ENCODE measurements around the gene PTGR1. TPM values are rescaled to one million over a fixed set of nuclear protein-coding genes. Genes with fewer than 3 reads are reported as not detected.
"Not testable (repeated sequence)": the region's sequence is repeated elsewhere in the genome, so short reads cannot be mapped to it uniquely, and the experiment has no call there.

The PTGR1 gene
- total RNA-seq, 2 donors from 2014 or later = 20.3 to 30.9 TPM

GRCh38 chr9:111561165-111561719, 38.2 kb downstream of the PTGR1 start:
- DNase-seq (ENCODE audit: low spot score) = no peak
- intact Hi-C loops (cut with DNase I) = no loop called here

GRCh38 chr9:111559000-111559610, 40.3 kb downstream of the PTGR1 start:
- intact Hi-C loops (cut with DNase I) = no loop called here

DNA sequence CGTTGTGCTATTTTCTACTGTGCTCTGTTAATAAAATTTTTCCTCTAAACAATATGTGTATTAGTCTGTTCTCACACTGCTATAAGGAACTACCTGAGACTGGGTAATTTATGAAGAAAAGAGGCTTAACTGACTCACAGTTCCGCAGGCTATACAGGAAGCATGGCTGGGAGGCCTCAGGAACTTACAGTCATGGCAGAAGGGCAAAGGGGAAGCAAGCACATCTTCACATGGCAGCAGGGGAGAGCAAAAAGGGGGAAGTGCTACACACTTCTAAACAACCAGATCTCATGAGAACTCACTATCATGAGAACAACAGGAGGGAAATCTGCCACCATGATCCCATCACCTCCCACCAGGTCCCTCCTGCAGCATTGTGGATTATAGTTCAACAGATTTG, 44.0 kb downstream of the PTGR1 start:
- DNase-seq (ENCODE audit: low spot score); intact Hi-C loops (cut with DNase I): not testable (repeated sequence)

More at GRCh38 chr9:111559000-111559610, 40.3 kb downstream of the PTGR1 start:
- no peak for DNase-seq (ENCODE audit: low spot score)

DNA sequence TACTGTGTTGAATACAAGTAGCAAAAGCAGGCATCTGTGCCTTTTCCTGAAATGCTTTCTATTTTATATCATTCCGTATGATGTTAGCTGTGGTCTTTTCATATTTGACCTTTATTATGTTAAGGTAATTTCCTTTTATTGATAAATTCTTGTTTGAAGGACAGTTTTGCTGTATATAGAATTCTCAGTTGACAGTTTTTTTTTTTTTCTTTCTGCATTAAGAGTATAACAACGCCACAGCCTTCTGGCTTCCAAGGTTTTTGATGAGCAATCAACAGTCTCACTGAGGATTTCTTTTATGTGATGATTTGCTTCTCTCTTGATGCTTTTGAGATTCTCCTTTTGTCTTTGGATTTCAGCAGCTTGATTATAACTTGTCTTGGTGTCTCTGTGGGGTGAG, 50.8 kb downstream of the PTGR1 start:
- DNase-seq (ENCODE audit: low spot score) = no peak
- intact Hi-C loops (cut with DNase I) = no loop called here

GRCh38 chr9:111542497-111543254, 56.8 kb downstream of the PTGR1 start:
- DNase-seq (ENCODE audit: low spot score) = no peak
- intact Hi-C loops (cut with DNase I) = no loop called here

DNA sequence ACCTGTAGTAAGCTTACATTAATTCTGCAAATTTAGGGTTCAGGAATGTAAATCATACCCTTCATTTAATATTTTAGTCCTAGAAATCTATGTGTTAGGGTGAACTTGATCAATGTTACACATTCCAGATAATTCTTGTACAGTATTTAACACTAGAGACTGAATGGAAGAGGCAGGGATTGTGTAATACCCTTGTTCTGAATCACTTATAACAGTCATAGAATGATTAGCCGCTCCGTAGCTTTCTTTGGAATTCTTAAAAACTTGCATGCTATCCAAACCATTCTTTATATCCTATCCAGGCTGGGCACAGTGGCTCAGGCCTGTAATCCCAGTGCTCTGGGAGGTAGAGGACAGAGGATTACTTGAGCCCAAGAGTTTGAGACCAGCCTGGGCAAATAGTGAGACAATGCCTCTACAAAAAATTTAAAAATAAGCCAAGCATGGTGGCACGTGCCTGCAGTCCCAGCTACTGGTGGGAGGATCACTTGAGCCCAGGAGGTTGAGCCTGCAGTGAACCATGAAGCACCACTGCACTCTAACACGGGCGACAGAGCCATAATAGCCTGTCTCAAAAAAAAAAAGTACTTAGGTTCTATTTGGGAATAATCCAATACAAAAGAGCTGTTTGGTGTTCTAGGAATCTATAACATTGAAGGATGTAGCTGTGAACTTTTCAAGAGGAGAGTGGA, 66.2 kb downstream of the PTGR1 start:
- DNase-seq (ENCODE audit: low spot score) = no peak
- intact Hi-C loops (cut with DNase I) = loop anchor here in 1 of 2 donors (1.0 kb wide), 1 partner anchor 63 kb away; no protein-coding TSS in a partner anchor

- DNase-seq (ENCODE audit: low spot score) = no peak
- intact Hi-C loops (cut with DNase I) = no loop called here
Measured at GRCh38 chr9:111531716-111532115, 67.7 kb downstream of the PTGR1 start.

DNA sequence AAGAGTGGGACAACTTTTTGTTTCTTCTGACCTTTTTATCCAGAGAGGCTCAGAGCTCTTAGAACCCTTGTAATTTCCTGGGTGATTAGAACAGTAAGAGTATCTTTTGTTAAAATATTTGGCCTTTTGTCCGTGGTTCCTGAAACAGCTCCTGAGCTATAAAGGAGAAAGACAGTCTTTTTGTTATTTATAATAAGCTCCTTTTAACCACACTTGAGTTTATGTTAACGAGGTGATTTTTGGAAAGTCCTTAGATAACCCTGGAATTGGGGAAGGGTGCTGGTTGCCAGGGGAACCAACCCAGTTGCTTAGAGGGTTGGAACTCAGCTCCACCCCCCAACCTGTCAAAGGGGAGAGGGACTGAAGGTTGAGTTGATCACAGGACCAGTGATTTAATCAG, 69.7 kb downstream of the PTGR1 start:
- intact Hi-C loops (cut with DNase I) = no loop called here
- no peak for DNase-seq (ENCODE audit: low spot score)

DNA sequence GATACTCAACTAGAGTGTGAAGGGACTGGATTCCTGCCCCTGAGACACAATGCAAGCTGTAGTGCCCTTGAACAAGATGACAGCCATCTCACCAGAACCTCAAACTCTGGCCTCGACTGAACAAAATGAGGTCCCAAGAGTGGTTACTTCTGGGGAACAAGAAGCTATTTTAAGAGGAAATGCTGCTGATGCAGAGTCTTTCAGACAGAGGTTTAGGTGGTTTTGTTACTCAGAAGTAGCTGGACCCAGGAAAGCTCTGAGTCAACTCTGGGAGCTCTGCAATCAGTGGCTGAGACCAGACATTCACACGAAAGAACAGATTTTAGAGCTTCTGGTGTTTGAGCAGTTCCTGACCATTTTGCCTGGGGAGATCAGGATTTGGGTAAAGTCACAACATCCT, 72.1 kb downstream of the PTGR1 start:
- intact Hi-C loops (cut with DNase I) = no loop called here
- no peak for DNase-seq (ENCODE audit: low spot score)

- intact Hi-C loops (cut with DNase I) = no loop called here
Measured at GRCh38 chr9:111525056-111525977, 74.1 kb downstream of the PTGR1 start, which contains the start of gene ZNF483. ZNF483 (plus strand) TSS chr9:111525179; CDS start chr9:111527396, 2,217 bp downstream.

DNA sequence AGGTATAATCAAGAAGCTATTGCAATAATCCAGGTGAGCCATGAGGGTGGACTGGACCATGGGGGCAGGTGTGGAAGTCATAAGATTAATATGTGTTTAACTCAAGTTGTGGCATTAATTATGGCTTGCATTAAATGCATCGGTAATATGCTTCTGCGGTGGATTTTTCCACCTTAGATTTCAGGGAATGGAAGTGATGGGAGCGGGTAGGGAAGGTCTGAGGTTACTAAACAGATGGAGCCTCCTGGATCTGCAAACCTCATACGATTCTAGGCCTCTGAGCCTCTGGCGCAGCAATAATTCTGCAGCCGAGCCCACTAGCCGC, 74.8 kb downstream of the PTGR1 start:
- no peak for DNase-seq (ENCODE audit: low spot score)
- intact Hi-C loops (cut with DNase I) = no loop called here

More at GRCh38 chr9:111525056-111525977, 74.1 kb downstream of the PTGR1 start, which contains the start of gene ZNF483:
- peak; percentile 89 for DNase-seq (ENCODE audit: low spot score)

GRCh38 chr9:111516061-111516465, 83.4 kb downstream of the PTGR1 start:
- intact Hi-C loops (cut with DNase I) = no loop called here

GRCh38 chr9:111514967-111515366, 84.5 kb downstream of the PTGR1 start:
- no peak for DNase-seq (ENCODE audit: low spot score)
- intact Hi-C loops (cut with DNase I) = no loop called here

More at GRCh38 chr9:111516061-111516465, 83.4 kb downstream of the PTGR1 start:
- no peak for DNase-seq (ENCODE audit: low spot score)

Other genes starting within 250 kb of the PTGR1 start
- gene ECPAS, start 115.3 kb downstream of the PTGR1 start, total RNA-seq = 10 to 100 TPM; 72.0 to 96.6 TPM
- 1 to 10 TPM; 6.9 to 8.8 TPM for gene ZNF483, start 74.5 kb downstream of the PTGR1 start, total RNA-seq
- gene DNAJC25, start 31.7 kb upstream of the PTGR1 start, total RNA-seq = 1 to 10 TPM; 7.2 to 8.1 TPM
- 10 to 100 TPM; 49.9 to 51.8 TPM for gene GNG10, start 62.0 kb upstream of the PTGR1 start, total RNA-seq
- not detected for gene SHOC1, start 195.3 kb upstream of the PTGR1 start, total RNA-seq